ENCODE data around the gene SMPD2.

Gene SMPD2

GRCh38 chr6:109440331-109441068 is at the start of gene SMPD2, which contains the start of gene PPIL6:
Gene SMPD2 (plus strand): TSS chr6:109440724. CDS start chr6:109441122, 398 bp downstream.
Gene PPIL6 (minus strand): TSS chr6:109440628. CDS start chr6:109440590, 38 bp downstream.
- peak; percentile 49 to 85 for DNase-seq

GRCh38 chr6:109393157-109393885 is 47.2 kb upstream of the SMPD2 start:
- no peak for DNase-seq

GRCh38 chr6:109393886-109394281 is 46.6 kb upstream of the SMPD2 start:
- peak in 1 of 2 donors; percentile 16 for DNase-seq

- DNase-seq = no peak
These were observed 44.3 kb upstream of the SMPD2 start for GRCh38 chr6:109396046-109396718.

GRCh38 chr6:109397020-109397419 is 43.5 kb upstream of the SMPD2 start:
- peak in 1 of 2 donors; percentile 30 for DNase-seq

- DNase-seq = no peak
These were observed 34.3 kb upstream of the SMPD2 start for GRCh38 chr6:109406196-109406595.

GRCh38 chr6:109411034-109411433 is 29.5 kb upstream of the SMPD2 start:
- no peak for DNase-seq

- DNase-seq = no peak
These were observed 22.9 kb upstream of the SMPD2 start for GRCh38 chr6:109417646-109418045.

GRCh38 chr6:109420751-109421150 is 19.8 kb upstream of the SMPD2 start:
- DNase-seq = no peak

- DNase-seq = no peak
These were observed 19.3 kb upstream of the SMPD2 start for GRCh38 chr6:109421184-109421583.

GRCh38 chr6:109424946-109425345 is 15.6 kb upstream of the SMPD2 start:
- DNase-seq = no peak

GRCh38 chr6:109428889-109429477 is 11.5 kb upstream of the SMPD2 start:
- no peak for DNase-seq

GRCh38 chr6:109429496-109429895 is 11.0 kb upstream of the SMPD2 start:
- no peak for DNase-seq

- no peak for DNase-seq
These were observed 6.1 kb upstream of the SMPD2 start for GRCh38 chr6:109434456-109434855.

- DNase-seq = no peak
These were observed 4.5 kb upstream of the SMPD2 start for GRCh38 chr6:109436041-109436440.

- peak; percentile 10 to 74 for DNase-seq
These were observed 719 bp downstream of the SMPD2 start for GRCh38 chr6:109441069-109441816.

GRCh38 chr6:109442393-109442924 is 1.9 kb downstream of the SMPD2 start:
- DNase-seq = no peak

GRCh38 chr6:109443425-109443950 is 3.0 kb downstream of the SMPD2 start:
- DNase-seq = no peak

GRCh38 chr6:109445382-109445781 is 4.9 kb downstream of the SMPD2 start:
- DNase-seq = no peak

GRCh38 chr6:109446072-109446471 is 5.5 kb downstream of the SMPD2 start:
- DNase-seq = no peak

- DNase-seq = no peak
These were observed 6.0 kb downstream of the SMPD2 start for GRCh38 chr6:109446541-109446940.

- DNase-seq = no peak
These were observed 6.6 kb downstream of the SMPD2 start for GRCh38 chr6:109447087-109447486.

Data from bone marrow (tissue), 2 donors.